Measurements from ENCODE around the gene ADIPOR2.
"Not testable (repeated sequence)": the region's sequence is repeated elsewhere in the genome, so short reads cannot be mapped to it uniquely, and the experiment has no call there.

Gene ADIPOR2

GRCh38 chr12:1733712-1734111 lies 42.8 kb downstream of the ADIPOR2 start:
- not testable (repeated sequence) for H3K36me3 ChIP-seq (ENCODE audit: control insufficient read depth, insufficient read depth, low read length); H3K4me3 ChIP-seq (ENCODE audit: low read length); H3K27me3 ChIP-seq (ENCODE audit: control insufficient read depth, insufficient read depth, low read length); H3K4me1 ChIP-seq (ENCODE audit: control insufficient read depth, insufficient read depth, low read length); H3K9ac ChIP-seq (ENCODE audit: low read length); H3K27ac ChIP-seq (ENCODE audit: low read depth, low read length)

GRCh38 chr12:1737652-1738286 lies 46.9 kb downstream of the ADIPOR2 start:
- H3K4me1 ChIP-seq (ENCODE audit: control insufficient read depth, insufficient read depth, low read length) = peaks cover under 1% of the 10 kb centered on the region
- H3K27ac ChIP-seq (ENCODE audit: low read depth, low read length) = no peak overlapping the region
- no peak overlapping the region for H3K4me3 ChIP-seq (ENCODE audit: low read length)
- H3K27me3 ChIP-seq (ENCODE audit: control insufficient read depth, insufficient read depth, low read length) = no peaks in the 10 kb centered on the region
- H3K36me3 ChIP-seq (ENCODE audit: control insufficient read depth, insufficient read depth, low read length) = no peaks in the 10 kb centered on the region
- no peak overlapping the region for H3K9ac ChIP-seq (ENCODE audit: low read length)

GRCh38 chr12:1738446-1738845 lies 47.6 kb downstream of the ADIPOR2 start:
- H3K36me3 ChIP-seq (ENCODE audit: control insufficient read depth, insufficient read depth, low read length) = no peaks in the 10 kb centered on the region
- H3K4me1 ChIP-seq (ENCODE audit: control insufficient read depth, insufficient read depth, low read length) = no peaks in the 10 kb centered on the region
- no peaks in the 10 kb centered on the region for H3K27me3 ChIP-seq (ENCODE audit: control insufficient read depth, insufficient read depth, low read length)
- H3K4me3 ChIP-seq (ENCODE audit: low read length) = no peak overlapping the region
- no peak overlapping the region for H3K9ac ChIP-seq (ENCODE audit: low read length)
- H3K27ac ChIP-seq (ENCODE audit: low read depth, low read length) = no peak overlapping the region

- no peaks in the 10 kb centered on the region for H3K4me1 ChIP-seq (ENCODE audit: control insufficient read depth, insufficient read depth, low read length)
- no peaks in the 10 kb centered on the region for H3K36me3 ChIP-seq (ENCODE audit: control insufficient read depth, insufficient read depth, low read length)
- no peak overlapping the region for H3K9ac ChIP-seq (ENCODE audit: low read length)
- H3K27me3 ChIP-seq (ENCODE audit: control insufficient read depth, insufficient read depth, low read length) = no peaks in the 10 kb centered on the region
- H3K27ac ChIP-seq (ENCODE audit: low read depth, low read length) = no peak overlapping the region
- no peak overlapping the region for H3K4me3 ChIP-seq (ENCODE audit: low read length)
Measured at GRCh38 chr12:1739368-1739767, 48.5 kb downstream of the ADIPOR2 start.

GRCh38 chr12:1740161-1740948 lies 49.5 kb downstream of the ADIPOR2 start:
- H3K27ac ChIP-seq (ENCODE audit: low read depth, low read length) = no peak overlapping the region

GRCh38 chr12:1741154-1741949 lies 50.5 kb downstream of the ADIPOR2 start:
- H3K9ac ChIP-seq (ENCODE audit: low read length) = no peak overlapping the region
- no peak overlapping the region for H3K27ac ChIP-seq (ENCODE audit: low read depth, low read length)
- H3K4me1 ChIP-seq (ENCODE audit: control insufficient read depth, insufficient read depth, low read length) = no peaks in the 10 kb centered on the region

More at GRCh38 chr12:1740161-1740948, 49.5 kb downstream of the ADIPOR2 start:
- Histone ChIP-seq H3K36me3 (ENCODE audit: control insufficient read depth, insufficient read depth, low read length) (no peaks in the 10 kb centered on the region), H3K4me1 (ENCODE audit: control insufficient read depth, insufficient read depth, low read length) (no peaks in the 10 kb centered on the region), H3K27me3 (ENCODE audit: control insufficient read depth, insufficient read depth, low read length) (no peaks in the 10 kb centered on the region), H3K4me3 (ENCODE audit: low read length) (no peak overlapping the region), H3K9ac (ENCODE audit: low read length) (no peak overlapping the region)

GRCh38 chr12:1744932-1745331 lies 54.1 kb downstream of the ADIPOR2 start:
- no peak overlapping the region for H3K4me3 ChIP-seq (ENCODE audit: low read length)
- H3K27me3 ChIP-seq (ENCODE audit: control insufficient read depth, insufficient read depth, low read length) = no peaks in the 10 kb centered on the region
- H3K27ac ChIP-seq (ENCODE audit: low read depth, low read length) = no peak overlapping the region
- no peak overlapping the region for H3K9ac ChIP-seq (ENCODE audit: low read length)
- no peaks in the 10 kb centered on the region for H3K4me1 ChIP-seq (ENCODE audit: control insufficient read depth, insufficient read depth, low read length)
- H3K36me3 ChIP-seq (ENCODE audit: control insufficient read depth, insufficient read depth, low read length) = no peaks in the 10 kb centered on the region

More at GRCh38 chr12:1741154-1741949, 50.5 kb downstream of the ADIPOR2 start:
- Histone ChIP-seq H3K27me3 (ENCODE audit: control insufficient read depth, insufficient read depth, low read length) (no peaks in the 10 kb centered on the region), H3K4me3 (ENCODE audit: low read length) (no peak overlapping the region), H3K36me3 (ENCODE audit: control insufficient read depth, insufficient read depth, low read length) (no peaks in the 10 kb centered on the region)

- H3K4me1 ChIP-seq (ENCODE audit: control insufficient read depth, insufficient read depth, low read length) = no peaks in the 10 kb centered on the region
- H3K36me3 ChIP-seq (ENCODE audit: control insufficient read depth, insufficient read depth, low read length) = no peaks in the 10 kb centered on the region
- no peak overlapping the region for H3K9ac ChIP-seq (ENCODE audit: low read length)
- no peak overlapping the region for H3K27ac ChIP-seq (ENCODE audit: low read depth, low read length)
- no peaks in the 10 kb centered on the region for H3K27me3 ChIP-seq (ENCODE audit: control insufficient read depth, insufficient read depth, low read length)
- no peak overlapping the region for H3K4me3 ChIP-seq (ENCODE audit: low read length)
Measured at GRCh38 chr12:1747609-1748008, 56.7 kb downstream of the ADIPOR2 start.

- H3K4me3 ChIP-seq (ENCODE audit: low read length) = no peak overlapping the region
Measured at GRCh38 chr12:1749019-1749418, 58.1 kb downstream of the ADIPOR2 start.

GRCh38 chr12:1750300-1750699 lies 59.4 kb downstream of the ADIPOR2 start:
- Histone ChIP-seq H3K27me3 (ENCODE audit: control insufficient read depth, insufficient read depth, low read length) (no peaks in the 10 kb centered on the region), H3K9ac (ENCODE audit: low read length) (no peak overlapping the region), H3K4me3 (ENCODE audit: low read length) (no peak overlapping the region), H3K4me1 (ENCODE audit: control insufficient read depth, insufficient read depth, low read length) (no peaks in the 10 kb centered on the region), H3K36me3 (ENCODE audit: control insufficient read depth, insufficient read depth, low read length) (peaks cover 2% of the 10 kb centered on the region), H3K27ac (ENCODE audit: low read depth, low read length) (no peak overlapping the region)

More at GRCh38 chr12:1749019-1749418, 58.1 kb downstream of the ADIPOR2 start:
- no peaks in the 10 kb centered on the region for H3K4me1 ChIP-seq (ENCODE audit: control insufficient read depth, insufficient read depth, low read length)
- H3K9ac ChIP-seq (ENCODE audit: low read length) = no peak overlapping the region
- no peaks in the 10 kb centered on the region for H3K36me3 ChIP-seq (ENCODE audit: control insufficient read depth, insufficient read depth, low read length)
- no peaks in the 10 kb centered on the region for H3K27me3 ChIP-seq (ENCODE audit: control insufficient read depth, insufficient read depth, low read length)
- no peak overlapping the region for H3K27ac ChIP-seq (ENCODE audit: low read depth, low read length)

GRCh38 chr12:1758376-1758775 lies 67.5 kb downstream of the ADIPOR2 start:
- Histone ChIP-seq H3K27me3 (ENCODE audit: control insufficient read depth, insufficient read depth, low read length) (no peaks in the 10 kb centered on the region), H3K27ac (ENCODE audit: low read depth, low read length) (no peak overlapping the region), H3K36me3 (ENCODE audit: control insufficient read depth, insufficient read depth, low read length) (peaks cover 2% of the 10 kb centered on the region), H3K9ac (ENCODE audit: low read length) (no peak overlapping the region), H3K4me1 (ENCODE audit: control insufficient read depth, insufficient read depth, low read length) (peaks cover 2% of the 10 kb centered on the region), H3K4me3 (ENCODE audit: low read length) (no peak overlapping the region)

GRCh38 chr12:1758887-1759286 lies 68.0 kb downstream of the ADIPOR2 start:
- no peak overlapping the region for H3K27ac ChIP-seq (ENCODE audit: low read depth, low read length)
- H3K36me3 ChIP-seq (ENCODE audit: control insufficient read depth, insufficient read depth, low read length) = peaks cover 2% of the 10 kb centered on the region
- no peaks in the 10 kb centered on the region for H3K27me3 ChIP-seq (ENCODE audit: control insufficient read depth, insufficient read depth, low read length)
- no peak overlapping the region for H3K4me3 ChIP-seq (ENCODE audit: low read length)
- H3K9ac ChIP-seq (ENCODE audit: low read length) = no peak overlapping the region
- H3K4me1 ChIP-seq (ENCODE audit: control insufficient read depth, insufficient read depth, low read length) = peaks cover 2% of the 10 kb centered on the region
